ENCODE measurements around the gene RRBP1. TPM values are rescaled to one million over a fixed set of nuclear protein-coding genes. Genes with fewer than 3 reads are reported as not detected.

The RRBP1 gene
- total RNA-seq, 1 donor from 2014 or later, result 459 TPM

DNA sequence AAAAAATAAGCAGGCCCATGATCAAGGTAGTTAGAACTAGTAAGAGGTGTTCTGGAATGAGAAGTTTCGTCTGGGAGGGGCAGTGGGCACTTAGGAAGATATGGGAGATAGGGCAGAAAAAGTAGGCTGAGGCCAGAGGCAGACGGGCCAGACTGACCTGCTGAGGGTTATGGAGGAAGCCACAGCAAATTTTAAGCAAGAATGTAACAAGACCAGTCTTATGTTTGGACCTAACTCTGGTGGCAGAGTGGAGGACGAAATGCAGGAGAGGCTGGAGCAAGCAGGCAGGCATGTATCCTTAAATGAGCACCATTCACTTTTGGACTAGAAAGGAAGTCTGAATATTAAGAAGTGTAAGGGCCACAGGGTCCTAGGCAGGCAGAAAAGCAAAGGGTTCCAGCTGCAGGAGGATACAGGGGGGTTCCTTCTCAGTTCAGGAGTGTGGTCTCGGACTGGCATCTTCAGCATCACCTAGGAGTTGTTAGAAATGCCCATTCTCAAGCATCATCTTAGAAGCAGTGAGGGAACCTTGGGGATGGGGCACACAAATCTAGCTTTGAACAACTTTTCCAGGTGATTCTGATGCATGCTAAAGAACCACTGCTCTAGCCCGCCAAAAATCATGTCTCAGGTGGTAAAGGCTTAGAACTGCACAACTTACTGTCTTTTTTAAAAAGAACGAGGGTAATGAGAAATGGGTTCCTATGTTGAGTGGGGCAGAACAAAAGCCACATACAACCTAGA lies 113.8 kb downstream of the RRBP1 start:
- Mint-ChIP-seq H3K36me3 (ENCODE audit: low read depth) (peaks cover 16% of the 10 kb centered on the region), H3K9me3 (ENCODE audit: low read depth) (no peaks in the 10 kb centered on the region), H3K27ac (ENCODE audit: unreplicated experiment) (peak overlapping the region; percentile 98), H3K4me1 (ENCODE audit: low read depth) (peaks cover 62% of the 10 kb centered on the region), H3K27me3 (ENCODE audit: low read depth) (no peaks in the 10 kb centered on the region), H3K4me3 (ENCODE audit: unreplicated experiment) (peak overlapping the region; percentile 86)
- TF ChIP-seq CTCF (IDR thresholded peaks at IDR 0.05), result no peak
- no peak for DNase-seq (ENCODE audit: low spot score)

GRCh38 chr20:17566345-17566744 lies 115.7 kb downstream of the RRBP1 start:
- no peak overlapping the region for H3K4me3 Mint-ChIP-seq (ENCODE audit: unreplicated experiment)
- no peak for DNase-seq (ENCODE audit: low spot score)
- no peak for TF ChIP-seq CTCF (IDR thresholded peaks at IDR 0.05)
- no peaks in the 10 kb centered on the region for H3K27me3 Mint-ChIP-seq (ENCODE audit: low read depth)
- H3K36me3 Mint-ChIP-seq (ENCODE audit: low read depth), result peaks cover 6% of the 10 kb centered on the region
- peak overlapping the region; percentile 87 for H3K27ac Mint-ChIP-seq (ENCODE audit: unreplicated experiment)
- H3K4me1 Mint-ChIP-seq (ENCODE audit: low read depth), result peaks cover 67% of the 10 kb centered on the region
- H3K9me3 Mint-ChIP-seq (ENCODE audit: low read depth), result no peaks in the 10 kb centered on the region

DNA sequence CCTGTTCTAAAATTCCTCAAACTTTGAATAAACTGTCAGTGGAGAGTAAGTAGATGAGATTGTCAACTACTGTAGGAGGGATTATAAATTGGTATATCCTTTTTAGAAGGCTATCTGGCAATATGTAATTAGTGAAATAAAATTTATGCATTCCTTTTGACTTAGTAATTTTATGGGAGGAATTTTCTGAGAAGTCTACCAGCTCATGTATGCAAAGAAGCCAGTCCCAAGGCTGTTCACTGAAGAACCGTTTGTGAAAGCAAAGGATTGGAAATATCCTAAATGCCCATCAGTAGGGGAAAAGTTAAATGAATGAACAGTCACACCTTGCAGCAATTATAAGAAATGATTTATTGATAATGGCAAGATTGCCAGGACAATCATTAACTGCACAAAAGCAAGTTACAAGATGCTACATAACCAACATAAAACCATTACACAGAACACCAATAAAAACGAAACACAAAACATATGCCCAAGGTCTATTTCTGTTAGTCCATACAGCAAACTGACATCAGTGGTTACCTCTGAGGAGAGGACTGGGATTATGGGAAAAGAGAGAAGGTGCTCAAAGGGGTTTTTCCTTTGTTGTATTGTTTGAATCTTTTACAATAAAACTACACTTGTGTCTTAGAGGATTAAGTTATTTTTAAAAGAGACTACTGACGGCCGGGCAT lies 116.7 kb downstream of the RRBP1 start:
- H3K4me1 Mint-ChIP-seq (ENCODE audit: low read depth), result peaks cover 78% of the 10 kb centered on the region
- peak overlapping the region; percentile 87 for H3K27ac Mint-ChIP-seq (ENCODE audit: unreplicated experiment)
- H3K9me3 Mint-ChIP-seq (ENCODE audit: low read depth), result no peaks in the 10 kb centered on the region
- no peak for TF ChIP-seq CTCF (IDR thresholded peaks at IDR 0.05)
- DNase-seq (ENCODE audit: low spot score), result no peak
- no peak overlapping the region for H3K4me3 Mint-ChIP-seq (ENCODE audit: unreplicated experiment)
- no peaks in the 10 kb centered on the region for H3K36me3 Mint-ChIP-seq (ENCODE audit: low read depth)
- H3K27me3 Mint-ChIP-seq (ENCODE audit: low read depth), result no peaks in the 10 kb centered on the region

Other genes starting within 250 kb of the RRBP1 start
- gene BFSP1, start 150.9 kb downstream of the RRBP1 start, total RNA-seq, result 9.6 to 14.4 TPM (median 11.7 TPM) in 3 replicates
- 878 to 1,290 TPM (median 1,265 TPM) in 3 replicates for gene DSTN, start 112.2 kb downstream of the RRBP1 start, total RNA-seq
- gene BANF2, start 17.7 kb upstream of the RRBP1 start, total RNA-seq, result not detected in 3 replicates